H4 (cell line): ENCODE measurements around the gene TRAPPC10. TPM values are rescaled to one million over a fixed set of nuclear protein-coding genes. Genes with fewer than 3 reads are reported as not detected.

ENCODE experiments used
- DNase-seq: peaks from one replicate; pipeline ENCODE4 v3.0.0-alpha.2; 2015; ENCODE audit warnings: low spot score
- total RNA-seq: library from RNA; depleted of rRNA; stranded (reverse); fragments of >200 nt; shearing (Covaris generic); gene quantifications from 2 replicates; pipeline ENCODE4 v1.2.3, GENCODE V29; 2014; rRNA removed

Gene TRAPPC10
- 15.0 and 16.5 TPM in 2 replicates for total RNA-seq

- peak; percentile 82 for DNase-seq
These were observed at the start of gene TRAPPC10 for GRCh38 chr21:44011579-44012473. TSS of gene TRAPPC10 (plus strand) at chr21:44012309. CDS start at chr21:44012494, 185 bp downstream.

- DNase-seq: no peak
These were observed 46.1 kb upstream of the TRAPPC10 start for GRCh38 chr21:43965911-43966585.

DNA sequence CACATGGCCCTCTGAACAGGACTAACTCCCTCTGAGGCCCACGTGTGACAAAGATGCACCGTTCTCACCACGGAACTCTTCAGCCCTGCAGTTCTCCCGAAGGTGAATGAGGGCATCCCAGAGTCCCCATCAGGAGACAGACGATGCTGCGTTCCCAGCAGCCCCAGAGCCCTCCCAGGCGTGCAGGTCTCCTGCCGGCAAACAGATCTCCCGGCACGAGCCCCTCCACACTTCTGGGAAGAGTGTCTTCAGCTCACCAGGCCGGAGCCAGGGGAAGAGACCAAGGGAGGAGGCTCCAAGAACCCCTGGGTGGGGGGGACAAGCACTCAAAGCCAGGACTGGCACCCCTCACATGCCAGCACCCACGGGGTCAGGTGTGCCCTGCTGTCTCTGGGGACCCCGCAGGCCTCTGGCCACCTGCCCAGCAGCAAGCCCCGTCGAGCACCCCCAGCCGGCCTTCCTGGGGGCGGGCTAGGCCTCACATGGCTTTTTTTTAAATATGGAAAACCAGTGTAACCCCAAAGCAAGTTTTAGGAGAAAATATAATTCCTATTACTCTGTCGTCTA lies 45.1 kb upstream of the TRAPPC10 start:
- no peak for DNase-seq

- no peak for DNase-seq
These were observed 44.1 kb upstream of the TRAPPC10 start for GRCh38 chr21:43967981-43968380.

GRCh38 chr21:43968410-43969114 lies 43.5 kb upstream of the TRAPPC10 start:
- no peak for DNase-seq

- no peak for DNase-seq
These were observed 43.0 kb upstream of the TRAPPC10 start for GRCh38 chr21:43969115-43969444.

GRCh38 chr21:43970551-43970950 lies 41.6 kb upstream of the TRAPPC10 start:
- no peak for DNase-seq

DNA sequence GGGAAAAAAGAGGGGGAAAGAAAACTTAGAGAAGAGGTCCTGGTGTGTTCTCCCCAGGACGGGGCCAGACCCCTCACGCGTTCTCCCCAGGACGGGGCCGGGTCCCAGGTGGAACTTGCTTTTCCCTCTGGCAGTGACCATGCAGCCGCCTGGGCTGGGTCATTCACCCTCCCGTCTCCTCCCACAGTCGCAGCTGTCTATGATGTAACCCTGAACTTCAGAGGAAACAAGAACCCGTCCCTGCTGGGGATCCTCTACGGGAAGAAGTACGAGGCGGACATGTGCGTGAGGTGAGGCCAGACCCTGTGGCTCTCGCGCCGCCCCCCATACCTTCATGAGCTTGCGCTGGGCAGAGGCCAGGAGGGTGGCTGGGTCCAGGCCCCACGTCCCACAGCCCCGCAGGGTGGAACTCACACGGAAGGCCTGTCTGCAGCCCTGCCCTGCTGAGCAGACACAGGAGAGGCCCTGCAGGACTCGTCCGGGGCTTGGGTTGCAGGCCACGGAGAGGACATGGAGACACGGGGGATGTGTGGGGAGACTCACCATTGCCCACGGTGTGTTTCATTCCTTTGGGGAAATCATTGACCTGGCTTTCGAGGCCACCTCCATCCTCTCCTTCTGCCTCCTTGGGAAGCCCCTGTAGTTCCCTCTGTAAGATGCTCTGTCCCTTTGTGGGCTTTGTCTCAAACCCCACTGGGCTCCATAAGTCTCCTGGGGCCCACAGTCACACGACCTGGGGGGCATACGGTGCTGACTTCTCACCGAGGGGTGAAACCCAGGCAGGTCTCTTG lies 40.7 kb upstream of the TRAPPC10 start:
- DNase-seq: no peak

DNA sequence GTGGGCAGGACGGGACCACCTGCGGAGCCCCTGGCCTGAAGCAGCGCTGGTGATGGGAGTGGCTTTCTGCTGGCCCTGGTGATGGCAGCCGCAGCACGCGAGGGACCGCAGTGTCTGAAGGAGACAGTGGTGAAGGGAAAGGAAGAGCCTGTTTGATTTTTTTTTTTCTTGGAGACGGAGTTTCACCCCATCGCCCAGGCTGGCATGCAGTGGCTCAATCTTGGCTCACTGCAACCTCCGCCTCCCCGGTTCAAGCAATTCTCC lies 40.2 kb upstream of the TRAPPC10 start:
- no peak for DNase-seq

- no peak for DNase-seq
These were observed 39.1 kb upstream of the TRAPPC10 start for GRCh38 chr21:43972850-43973633.

GRCh38 chr21:43973634-43973955 lies 38.5 kb upstream of the TRAPPC10 start:
- no peak for DNase-seq

GRCh38 chr21:43974791-43975468 lies 37.2 kb upstream of the TRAPPC10 start:
- DNase-seq: no peak

DNA sequence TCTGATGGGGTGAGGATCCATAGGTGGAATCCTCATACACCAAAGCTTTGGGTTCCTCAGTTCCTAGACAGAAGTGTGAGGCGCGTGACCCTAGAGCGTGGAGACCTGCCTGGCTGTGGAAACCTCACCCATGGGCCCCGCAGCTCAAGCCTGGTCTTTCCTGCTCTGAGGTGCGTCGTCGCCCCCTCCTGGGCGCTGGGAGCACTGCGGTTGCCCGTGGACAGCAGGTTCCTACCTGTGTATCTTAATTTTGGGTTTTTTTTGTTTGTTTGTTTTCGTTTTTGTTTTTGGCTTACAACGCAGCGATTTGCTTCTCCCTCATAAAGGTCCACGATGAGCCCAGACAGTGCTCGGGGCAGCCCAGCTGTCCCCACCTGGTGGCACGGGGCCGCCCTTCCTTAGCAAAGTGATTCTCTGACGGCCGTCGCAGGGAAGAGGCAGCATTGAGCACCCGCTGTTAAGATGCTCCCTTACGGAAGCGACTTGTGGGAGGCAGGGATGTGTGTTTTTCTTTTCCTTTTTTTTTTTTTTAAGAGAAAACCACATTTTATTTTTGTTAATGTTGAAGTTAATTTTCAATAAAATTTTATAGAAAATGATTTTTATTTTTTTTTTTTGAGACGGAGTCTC lies 36.5 kb upstream of the TRAPPC10 start:
- DNase-seq: peak; percentile 53

GRCh38 chr21:43976661-43977060 lies 35.4 kb upstream of the TRAPPC10 start:
- DNase-seq: no peak

DNA sequence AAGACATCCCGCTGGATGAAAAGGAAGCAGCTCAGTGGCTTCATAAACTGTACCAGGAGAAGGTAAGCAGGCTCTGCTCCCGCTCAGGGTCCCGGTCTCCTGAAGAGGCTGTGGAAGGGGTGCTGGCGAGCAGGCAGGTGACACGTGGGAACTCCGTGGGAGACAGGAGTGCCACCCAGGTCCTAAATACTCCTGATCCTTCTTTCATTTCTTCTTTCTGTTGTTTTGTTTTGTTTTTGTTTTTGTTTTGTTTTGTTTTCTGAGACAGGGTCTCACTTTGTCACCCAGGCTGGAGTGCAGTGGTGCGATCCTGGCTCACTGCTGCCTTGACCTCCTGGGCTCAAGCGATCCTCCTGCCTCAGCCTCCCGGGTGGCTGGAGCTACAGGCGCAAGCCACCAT lies 34.0 kb upstream of the TRAPPC10 start:
- no peak for DNase-seq

- DNase-seq: no peak
These were observed 32.5 kb upstream of the TRAPPC10 start for GRCh38 chr21:43979654-43980053.

DNA sequence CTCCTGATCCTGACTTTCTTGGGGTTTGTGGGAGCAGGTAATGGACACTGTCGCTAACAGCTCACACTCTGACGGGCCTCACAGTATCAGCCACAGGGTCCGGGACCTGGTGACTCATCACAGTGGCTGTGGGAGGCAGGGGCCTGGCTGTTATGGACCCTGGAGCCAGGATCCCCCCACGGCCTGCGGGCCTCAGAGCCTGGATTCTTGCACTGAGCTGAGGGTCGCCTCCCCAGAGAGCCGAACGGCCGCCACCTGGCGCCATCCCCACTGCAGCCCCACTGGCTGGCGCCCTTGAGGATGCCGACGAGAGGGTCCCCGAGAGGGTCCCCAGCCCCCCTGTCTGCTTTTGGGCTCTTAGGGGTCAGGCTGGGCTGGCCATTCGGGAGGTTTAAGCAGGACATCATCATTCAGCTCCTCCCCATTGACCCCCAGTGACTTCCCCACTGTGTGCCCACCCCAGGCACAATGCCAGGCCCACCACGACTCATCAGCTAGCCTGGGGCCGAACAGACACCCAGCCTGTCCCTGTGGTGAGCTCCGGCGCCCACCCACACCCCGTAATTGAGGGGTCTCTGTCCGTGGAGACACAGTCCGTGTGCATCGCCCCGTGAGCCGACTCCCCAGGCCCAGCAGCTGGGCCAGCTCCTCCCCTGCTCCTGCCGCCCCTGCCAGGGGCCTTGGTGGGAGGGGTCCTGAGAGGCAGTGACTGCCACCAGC lies 30.8 kb upstream of the TRAPPC10 start:
- DNase-seq: no peak

GRCh38 chr21:43981871-43982210 lies 30.3 kb upstream of the TRAPPC10 start:
- DNase-seq: no peak

DNA sequence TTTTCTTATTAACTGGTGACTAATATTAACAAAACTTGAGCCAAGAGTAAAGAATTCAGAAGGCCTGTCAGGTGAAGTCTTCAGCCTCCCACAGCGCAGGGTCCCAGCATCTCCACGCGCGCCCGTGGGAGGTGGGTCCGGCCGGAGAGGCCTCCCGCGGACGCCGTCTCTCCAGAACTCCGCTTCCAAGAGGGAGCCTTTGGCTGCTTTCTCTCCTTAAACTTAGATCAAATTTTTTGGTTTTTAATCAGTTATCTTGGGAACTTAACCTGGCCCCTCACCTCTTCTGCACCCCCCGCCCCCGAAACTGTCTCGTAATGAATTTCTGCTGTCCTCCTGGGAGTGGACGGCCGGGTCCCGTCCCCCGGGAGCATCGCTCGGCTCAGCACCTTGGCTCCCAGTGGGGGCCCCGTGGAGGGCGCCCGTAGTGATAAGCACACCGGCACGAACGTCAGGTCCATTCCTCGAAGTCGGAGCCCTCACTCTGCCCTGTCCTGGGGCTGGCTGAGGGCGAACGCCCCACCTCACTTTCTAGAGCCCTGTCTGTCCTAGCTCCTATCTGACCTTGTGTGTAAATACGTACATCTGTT lies 29.5 kb upstream of the TRAPPC10 start:
- no peak for DNase-seq
